ENCODE measurements around the gene PTPA.
A peak's percentile ranks its signal among the peaks of the same experiment; 100 is the strongest.

Gene PTPA

GRCh38 chr9:129078691-129079503 is 32.3 kb upstream of the PTPA start:
- no peak overlapping the region for H3K27ac ChIP-seq
- peak in 1 of 2 donors; percentile 59 for DNase-seq
- TF ChIP-seq CTCF (IDR thresholded peaks at IDR 0.05) = no peak

GRCh38 chr9:129079829-129080228 is 31.4 kb upstream of the PTPA start:
- H3K27ac ChIP-seq = no peak overlapping the region
- peak in 1 of 2 donors; percentile 57 for DNase-seq
- intact Hi-C loops (cut with DNase I; ENCODE audit: low total_unique reads) = no loop called here
- no peaks in the 10 kb centered on the region for H3K27me3 ChIP-seq
- H3K4me3 ChIP-seq = no peak overlapping the region
- H3K36me3 ChIP-seq = peaks cover 0 to 7% (median 2%) of the 10 kb centered on the region in 3 donors
- peaks cover 0 to 23% (median 16%) of the 10 kb centered on the region in 4 donors for H3K4me1 ChIP-seq
- no peaks in the 10 kb centered on the region for H3K9me3 ChIP-seq
- no peak for TF ChIP-seq CTCF (IDR thresholded peaks at IDR 0.05)

More at GRCh38 chr9:129078691-129079503, 32.3 kb upstream of the PTPA start:
- intact Hi-C loops (cut with DNase I; ENCODE audit: low total_unique reads) = no loop called here
- Histone ChIP-seq H3K9me3 (no peaks in the 10 kb centered on the region), H3K4me3 (no peak overlapping the region), H3K27me3 (no peaks in the 10 kb centered on the region), H3K36me3 (no peaks in the 10 kb centered on the region), H3K4me1 (peaks cover 0 to 23% (median 16%) of the 10 kb centered on the region in 4 donors)

GRCh38 chr9:129080298-129080600 is 31.0 kb upstream of the PTPA start:
- intact Hi-C loops (cut with DNase I; ENCODE audit: low total_unique reads) = no loop called here
- Histone ChIP-seq H3K27me3 (no peaks in the 10 kb centered on the region), H3K4me1 (peaks cover 0 to 23% (median 16%) of the 10 kb centered on the region in 4 donors), H3K36me3 (peaks cover 3 to 11% (median 6%) of the 10 kb centered on the region in 3 donors), H3K4me3 (peak overlapping the region; percentile 79 to 93), H3K9me3 (no peaks in the 10 kb centered on the region), H3K27ac (peak overlapping the region; percentile 43 to 61)
- DNase-seq = no peak
- TF ChIP-seq CTCF (IDR thresholded peaks at IDR 0.05) = no peak

- peak in 1 of 2 experiments; percentile 59 for TF ChIP-seq CTCF (IDR thresholded peaks at IDR 0.05)
- Histone ChIP-seq H3K27ac (peak within 1 kb of the TSS; percentile 77 to 83), H3K4me1 (peaks cover 0 to 23% (median 16%) of the 10 kb centered on the region in 4 donors), H3K27me3 (no peaks in the 10 kb centered on the region), H3K36me3 (peaks cover 7 to 16% (median 10%) of the 10 kb centered on the region in 3 donors), H3K9me3 (no peaks in the 10 kb centered on the region), H3K4me3 (peak within 1 kb of the TSS; percentile 79 to 93)
- intact Hi-C loops (cut with DNase I; ENCODE audit: low total_unique reads) = no loop called here
- peak; percentile 99 for DNase-seq
These were observed 30.4 kb upstream of the PTPA start, which contains the start of gene DOLPP1 for GRCh38 chr9:129080601-129081387. DOLPP1 (plus strand) TSS chr9:129081111; CDS start chr9:129081132, 21 bp downstream.

- peaks cover 0 to 23% (median 16%) of the 10 kb centered on the region in 4 donors for H3K4me1 ChIP-seq
- peak overlapping the region; percentile 77 to 83 for H3K27ac ChIP-seq
- intact Hi-C loops (cut with DNase I; ENCODE audit: low total_unique reads) = no loop called here
- H3K4me3 ChIP-seq = peak overlapping the region; percentile 79 to 93
- no peaks in the 10 kb centered on the region for H3K9me3 ChIP-seq
- no peak for TF ChIP-seq CTCF (IDR thresholded peaks at IDR 0.05)
- H3K36me3 ChIP-seq = peaks cover 7 to 23% (median 16%) of the 10 kb centered on the region in 3 donors
- H3K27me3 ChIP-seq = no peaks in the 10 kb centered on the region
- no peak for DNase-seq
These were observed 29.8 kb upstream of the PTPA start for GRCh38 chr9:129081388-129081904.
